Right renal pelvis (tissue), 4 donors: ENCODE measurements around the gene TSR3. TPM values are rescaled to one million over a fixed set of nuclear protein-coding genes. Genes with fewer than 3 reads are reported as not detected.

Experiments used
- DNase-seq, 4 donors: peaks; one replicate each; pipeline ENCODE4 v3.0.0-alpha.2; 2013; ENCODE audit warnings: low read depth in 4 of 4, low spot score in 3 of 4, missing footprints in 1 of 4
- polyA plus RNA-seq, 4 donors: library from polyadenylated mRNA; unstranded; fragments of 120-200 nt; gene quantifications; one replicate each; pipeline ENCODE4 v1.2.1, GENCODE V29; 2013; ENCODE audit not compliant: insufficient read length in 4 of 4

The TSR3 gene
- polyA plus RNA-seq, 4 donors = 37.9 to 62.9 (median 46.1) TPM

DNA sequence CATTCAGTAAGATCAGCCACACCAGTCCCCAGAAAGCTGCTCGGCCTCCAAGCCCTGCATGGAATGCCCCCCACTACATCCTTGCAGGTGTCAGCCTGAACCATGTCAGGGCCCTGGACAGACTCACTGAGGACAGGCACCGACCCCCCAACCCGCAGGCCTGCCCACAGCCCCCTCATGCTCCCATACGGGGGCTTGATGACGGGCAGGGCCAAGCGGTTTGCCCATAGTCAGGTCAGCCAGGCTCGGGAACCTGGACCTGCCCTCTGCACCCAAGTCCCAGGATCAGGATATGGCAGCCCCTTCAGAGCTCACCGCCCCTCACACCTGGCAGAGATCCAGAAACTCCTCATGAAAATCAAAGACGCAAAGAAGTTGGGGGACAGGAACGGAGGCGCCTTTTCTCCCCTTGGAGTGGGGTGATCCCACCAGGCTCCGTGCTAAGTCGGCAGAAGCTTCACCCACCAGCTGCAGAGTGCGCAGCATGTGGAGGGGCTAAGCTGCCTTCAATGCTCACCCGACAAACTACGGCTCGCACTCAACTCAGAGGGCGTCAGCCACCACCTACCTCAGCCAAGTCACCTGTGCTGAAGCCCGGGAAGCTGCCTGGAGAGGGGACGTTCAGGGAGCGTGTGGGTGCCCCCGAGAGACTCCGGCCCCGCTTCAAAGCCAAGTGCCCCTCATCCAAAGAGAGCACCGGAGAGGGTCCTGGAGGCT, 26.6 kb upstream of the TSR3 start:
- no peak for DNase-seq

DNA sequence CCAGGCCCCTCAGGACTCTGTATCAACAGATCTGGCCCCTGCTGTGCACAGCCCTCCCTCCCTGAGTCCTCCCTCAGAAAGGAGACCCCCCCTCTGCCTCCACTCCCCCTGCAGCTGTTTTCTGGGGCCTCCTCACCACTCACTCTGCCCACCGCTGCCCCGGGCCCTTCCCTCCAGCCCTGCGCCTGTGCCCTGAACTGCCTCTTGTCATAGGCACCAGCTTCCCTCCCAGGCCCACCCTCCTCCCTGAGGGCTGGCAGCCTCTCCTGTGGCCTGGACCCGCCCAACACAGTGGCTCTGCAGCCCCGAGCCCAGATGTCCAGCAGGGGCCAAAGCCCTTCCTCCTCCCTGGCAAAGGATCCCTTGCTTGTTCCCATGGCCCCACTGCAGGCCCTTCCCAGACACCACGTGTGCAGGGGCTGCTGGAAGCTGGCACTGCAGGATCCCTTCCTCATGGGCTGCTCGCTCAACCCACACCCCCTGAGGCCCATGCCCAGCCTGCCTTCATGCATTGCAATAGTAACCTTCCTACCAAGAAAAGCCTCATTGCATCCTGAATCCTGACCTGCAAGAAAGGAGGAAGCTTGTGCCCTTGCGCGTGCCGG, 25.8 kb upstream of the TSR3 start:
- no peak for DNase-seq

DNA sequence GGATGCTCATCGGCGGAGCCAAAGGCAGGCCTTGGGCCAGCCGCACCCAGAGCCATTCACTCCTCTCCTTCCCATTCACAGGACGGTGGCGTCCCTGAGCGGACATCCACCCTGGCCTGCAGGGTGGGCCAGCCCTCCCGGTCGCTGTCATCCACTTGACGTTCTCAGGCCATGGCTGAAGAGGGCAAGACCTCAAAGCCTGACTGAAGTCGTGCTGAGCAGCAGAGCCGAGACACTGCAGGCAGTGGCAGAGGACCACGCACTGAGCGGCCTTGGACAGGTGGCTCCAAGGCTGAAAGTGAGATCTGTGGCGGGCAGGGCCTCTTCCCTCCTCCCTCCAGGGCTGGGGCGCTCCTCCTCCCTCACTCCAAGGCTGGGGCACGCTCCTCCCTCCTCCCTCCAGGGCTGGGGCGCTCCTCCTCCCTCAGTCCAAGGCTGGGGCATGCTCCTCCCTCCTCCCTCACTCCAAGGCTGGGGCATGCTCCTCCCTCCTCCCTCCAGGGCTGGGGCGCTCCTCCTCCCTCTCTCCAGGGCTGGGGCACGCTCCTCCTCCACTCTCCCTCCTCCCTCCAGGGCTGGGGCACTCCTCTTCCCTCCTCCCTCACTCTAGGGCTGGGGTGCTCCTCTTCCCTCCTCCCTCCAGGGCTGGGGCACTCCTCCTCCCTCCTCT, 24.2 kb upstream of the TSR3 start:
- DNase-seq = no peak

DNA sequence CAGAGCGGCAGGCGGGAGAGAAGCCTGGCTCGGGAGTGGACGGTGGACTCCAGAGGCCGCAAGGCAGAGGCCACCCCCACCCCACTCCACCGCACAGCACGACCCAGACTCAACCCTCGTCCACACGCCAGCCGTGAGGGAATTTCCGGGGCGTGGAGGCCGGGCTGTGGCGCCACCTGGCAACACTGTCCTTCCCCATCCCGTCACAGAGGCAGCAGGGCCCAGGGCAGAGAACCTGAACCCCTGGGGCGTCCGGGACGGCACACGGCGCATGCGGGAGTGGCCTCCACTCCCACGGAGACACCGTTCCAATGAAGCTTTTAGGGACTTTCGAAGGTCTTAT, 23.6 kb upstream of the TSR3 start:
- DNase-seq = no peak

DNA sequence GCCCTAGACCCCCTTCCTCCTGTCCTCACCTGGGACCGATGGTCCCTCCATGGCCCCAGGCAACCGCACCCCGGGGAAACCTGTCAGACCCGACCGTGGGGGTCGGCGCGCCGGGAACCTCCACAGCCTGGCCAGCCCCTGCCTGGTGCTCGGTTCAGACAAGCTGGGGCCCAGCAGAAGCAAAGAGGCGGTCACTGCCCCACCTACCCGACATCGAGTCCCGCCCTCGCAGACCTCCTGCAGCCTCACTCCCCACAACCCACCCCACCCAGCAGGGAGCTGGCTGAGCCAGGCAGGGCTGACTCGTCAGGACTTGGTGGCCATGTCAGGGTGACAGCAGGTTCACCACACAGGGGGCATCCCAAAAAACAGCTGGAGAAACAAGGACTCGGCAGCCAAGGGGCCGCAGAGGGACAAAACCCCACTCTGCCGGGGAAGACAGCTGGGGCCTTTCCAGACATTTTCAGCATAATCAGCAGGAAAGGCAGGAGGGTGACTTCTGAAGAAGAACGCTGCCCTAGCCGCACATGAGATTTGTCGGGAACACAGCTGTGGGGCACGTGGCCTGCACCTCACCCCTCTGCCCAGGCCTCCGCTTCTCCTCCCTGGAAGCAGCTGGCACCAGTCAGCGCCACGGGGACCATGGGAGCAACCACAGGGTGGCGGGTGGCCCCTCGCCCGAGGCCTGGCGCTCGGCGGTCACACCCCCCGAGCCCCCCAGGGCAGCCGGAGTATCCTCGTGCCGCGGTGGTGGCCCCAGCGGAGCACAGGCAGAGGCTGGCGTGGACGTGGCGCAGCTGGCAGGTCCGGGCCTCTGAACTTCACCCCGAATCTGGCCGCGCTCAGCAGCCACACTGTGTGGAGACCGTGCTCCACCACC, 23.0 kb upstream of the TSR3 start:
- DNase-seq = no peak

DNA sequence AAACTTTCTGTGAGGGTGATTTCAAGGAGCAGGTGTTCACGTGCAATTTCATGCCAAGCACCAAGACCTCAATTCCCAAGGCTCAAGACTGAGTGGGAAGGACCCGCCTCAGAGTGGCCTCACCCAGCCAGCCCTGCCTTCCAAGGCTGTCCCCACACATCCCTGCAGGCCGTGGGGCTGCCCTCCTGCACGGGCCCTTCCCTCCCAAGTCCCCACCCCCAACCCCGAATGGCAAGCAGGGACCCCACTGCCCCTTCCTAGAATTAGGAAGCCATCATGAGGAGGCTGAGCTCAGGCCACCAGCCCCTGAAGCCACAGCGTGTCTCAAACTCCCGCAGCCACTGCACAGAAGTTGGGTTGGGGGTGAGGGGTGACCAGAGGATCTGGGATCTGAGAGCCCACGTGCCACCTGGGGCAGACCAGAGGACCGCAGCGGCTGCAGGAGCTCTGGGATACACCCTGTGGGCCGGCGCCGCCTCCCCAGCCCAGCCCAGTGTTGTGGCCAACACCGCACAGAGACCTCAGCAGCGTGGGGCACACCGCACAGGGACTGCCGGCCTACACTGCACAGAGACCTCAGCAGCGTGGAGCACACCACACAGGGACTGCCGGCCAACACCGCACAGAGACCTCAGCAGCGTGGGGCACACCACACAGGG, 20.7 kb upstream of the TSR3 start:
- no peak for DNase-seq

DNA sequence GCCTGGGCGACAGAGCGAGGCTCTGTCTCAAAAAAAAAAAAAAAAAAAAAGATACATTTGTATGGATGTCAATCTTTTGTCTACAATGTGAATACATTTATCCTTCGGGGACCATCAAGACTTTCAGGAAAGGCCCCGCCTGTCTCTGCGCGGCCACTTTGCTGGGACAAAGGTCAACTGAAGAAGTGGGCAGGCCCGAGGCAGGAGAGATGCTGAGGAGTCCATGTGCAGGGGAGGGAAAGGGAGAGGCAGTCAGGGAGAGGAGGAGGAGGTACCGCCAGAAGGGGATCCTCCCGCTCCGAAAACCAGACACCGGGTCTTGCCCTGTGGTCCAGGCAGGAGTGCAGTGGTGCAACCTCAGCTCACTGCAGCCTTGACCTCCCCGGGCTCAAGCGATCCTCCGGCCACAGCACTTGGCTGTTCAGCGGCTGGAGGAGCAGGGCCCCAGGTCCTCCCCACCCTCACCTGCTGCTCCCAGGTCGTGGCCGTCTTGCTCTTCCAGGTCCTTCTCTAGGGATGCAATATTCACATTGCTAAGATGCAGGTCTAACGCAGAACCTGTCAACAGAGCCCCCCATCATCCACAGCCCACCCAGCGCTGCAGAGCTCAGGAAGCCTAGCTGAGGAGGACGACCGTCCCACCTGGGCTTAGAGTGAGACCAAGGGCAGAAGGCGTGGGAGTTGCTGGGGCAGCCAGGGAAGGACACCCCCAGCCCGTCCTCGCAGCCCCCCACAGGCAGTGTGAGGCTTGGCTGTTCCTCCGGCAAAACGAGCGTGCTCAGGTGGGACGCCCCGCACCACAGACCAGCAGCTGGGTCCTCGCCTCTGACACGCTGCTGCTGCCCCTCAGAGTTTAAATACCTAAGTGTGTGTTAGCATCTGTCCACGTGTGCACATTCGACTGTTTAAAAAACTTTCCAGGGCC, 19.6 kb upstream of the TSR3 start:
- no peak for DNase-seq

DNA sequence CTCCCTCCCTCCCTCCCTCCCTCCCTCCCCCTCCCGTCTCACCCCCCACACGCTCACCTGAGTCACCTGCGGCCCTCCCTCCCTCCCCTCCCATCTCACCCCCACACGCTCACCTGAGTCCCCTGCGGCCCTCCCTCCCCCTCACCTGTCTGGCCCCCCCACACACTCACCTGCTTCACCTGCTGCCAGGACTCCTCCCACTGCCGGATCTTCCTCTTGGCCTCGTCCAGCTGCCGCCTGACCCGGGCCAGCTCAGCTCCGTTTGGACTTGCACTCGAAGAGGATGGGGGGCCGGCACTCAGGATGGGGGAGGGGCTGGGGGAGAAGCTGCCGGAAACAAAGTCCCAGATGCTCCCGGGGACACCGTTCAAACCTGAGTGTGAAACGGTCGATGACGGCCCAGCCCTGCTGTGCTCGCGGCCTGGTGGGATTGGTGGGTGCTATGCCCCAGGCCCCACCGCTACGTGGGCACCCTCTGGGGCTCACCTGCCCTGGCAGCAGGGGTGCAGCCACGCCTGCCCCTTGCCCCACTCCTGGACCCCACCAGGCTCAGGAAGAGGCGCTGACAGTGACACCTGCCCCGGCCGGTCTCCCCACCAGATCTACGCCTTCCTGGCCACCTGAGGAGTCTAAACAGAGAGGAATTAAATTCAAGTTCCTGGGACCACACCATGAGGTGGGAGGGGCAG, 16.0 kb upstream of the TSR3 start:
- DNase-seq = no peak

DNA sequence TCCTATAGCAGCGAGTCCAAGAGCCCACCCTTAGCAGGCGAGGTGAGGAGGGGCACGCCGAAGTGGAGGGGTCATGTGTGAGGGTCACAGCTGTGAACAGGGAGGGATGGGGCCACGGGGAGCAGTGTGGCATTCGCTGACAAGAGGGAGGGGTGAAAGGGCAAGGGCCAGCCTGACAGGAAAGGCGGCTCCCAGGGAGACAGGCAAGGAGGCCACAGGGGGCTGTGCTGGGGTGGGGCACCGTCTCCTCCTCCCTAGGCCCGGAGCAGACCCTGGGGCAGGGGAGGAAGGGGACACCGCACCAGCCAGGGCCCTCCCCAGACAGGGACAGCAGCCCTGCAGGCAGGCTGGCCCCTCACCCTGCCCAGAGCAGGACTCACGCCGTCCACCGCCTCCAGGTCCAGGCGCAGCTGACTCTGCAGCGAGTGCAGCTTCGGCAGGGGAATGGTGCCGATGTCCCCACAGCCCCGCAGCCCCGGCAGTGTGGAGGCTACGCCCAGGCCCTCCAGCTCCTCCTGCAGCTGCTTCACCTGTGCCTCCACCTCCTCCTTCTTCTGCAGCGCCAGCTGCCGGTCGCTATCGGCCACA, 15.1 kb upstream of the TSR3 start:
- no peak for DNase-seq

DNA sequence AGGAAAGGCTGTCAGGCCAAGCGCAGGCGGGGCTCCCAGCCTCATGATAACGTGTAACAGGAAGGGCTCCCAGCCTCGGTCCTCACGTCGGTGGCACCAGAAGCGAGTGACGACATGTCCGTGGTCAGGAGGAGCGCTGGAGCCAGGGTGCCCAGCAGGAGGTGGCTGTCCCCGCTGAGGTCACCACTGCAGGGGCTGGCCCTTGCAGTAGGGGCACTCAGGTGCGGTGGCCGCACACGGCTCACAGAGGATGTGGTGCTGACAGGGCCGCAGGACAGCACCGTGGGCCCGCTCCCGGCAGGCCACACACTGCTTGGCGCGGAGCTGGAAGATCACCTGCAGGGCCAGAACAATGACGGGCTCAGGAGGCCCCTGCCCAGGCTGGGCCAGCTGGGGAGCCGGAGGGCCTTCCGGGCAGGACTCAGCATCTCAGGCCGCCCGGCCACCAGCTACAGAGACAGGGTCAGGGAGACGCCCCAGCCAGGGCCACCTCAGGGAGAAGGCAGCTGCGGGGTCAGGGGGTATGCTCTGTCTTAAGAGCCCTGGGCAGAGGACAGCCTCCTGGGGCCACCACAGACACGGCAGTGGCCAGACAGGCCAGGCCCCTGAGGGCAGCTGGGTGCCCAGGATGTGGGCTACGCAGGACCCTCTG, 14.5 kb upstream of the TSR3 start:
- DNase-seq = no peak

DNA sequence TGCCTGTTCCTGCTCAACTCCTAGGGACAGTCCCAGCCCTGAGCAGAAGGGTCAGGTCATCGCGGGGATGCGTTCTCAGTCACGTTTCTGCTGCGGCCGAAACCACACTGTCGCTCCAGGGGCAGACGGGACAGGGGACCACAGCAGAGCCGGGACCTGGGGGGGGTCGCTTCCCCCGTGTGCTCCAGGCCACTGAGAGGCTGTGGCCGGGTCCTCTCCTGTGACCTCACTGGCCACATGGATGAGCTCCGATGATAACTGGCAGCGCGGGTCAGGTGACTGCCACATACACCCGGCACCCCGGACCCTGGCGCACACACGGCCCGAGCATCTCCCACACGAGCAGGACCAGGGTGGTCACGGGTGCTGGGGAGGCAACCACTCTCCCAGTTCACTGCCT, 12.8 kb upstream of the TSR3 start:
- no peak for DNase-seq

DNA sequence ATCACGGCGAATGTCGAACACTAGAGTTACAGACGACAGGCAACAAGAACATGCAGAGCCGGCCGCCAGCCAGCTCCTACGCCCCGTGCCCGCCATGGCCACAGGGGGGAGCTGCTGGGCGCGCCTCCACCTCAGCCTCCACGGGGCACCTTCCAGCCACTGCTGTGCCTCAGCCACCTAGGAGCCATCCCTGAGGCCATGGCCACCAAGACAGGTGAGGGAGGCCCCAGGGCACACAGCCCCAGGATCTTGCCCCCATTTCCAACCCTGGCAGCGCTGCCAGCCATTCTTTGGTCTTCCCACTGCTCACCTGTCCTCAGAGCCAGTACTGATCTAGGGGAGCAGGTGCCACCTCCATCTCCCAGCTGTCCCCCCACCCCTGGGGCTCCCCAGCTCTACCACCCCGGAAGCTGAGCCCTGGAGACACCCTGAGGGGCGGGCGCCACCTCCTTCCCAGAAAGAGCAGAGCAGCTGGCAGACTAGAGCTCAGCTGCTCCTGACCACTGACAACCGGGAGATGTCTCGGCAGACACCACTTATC, 11.9 kb upstream of the TSR3 start:
- DNase-seq = no peak

DNA sequence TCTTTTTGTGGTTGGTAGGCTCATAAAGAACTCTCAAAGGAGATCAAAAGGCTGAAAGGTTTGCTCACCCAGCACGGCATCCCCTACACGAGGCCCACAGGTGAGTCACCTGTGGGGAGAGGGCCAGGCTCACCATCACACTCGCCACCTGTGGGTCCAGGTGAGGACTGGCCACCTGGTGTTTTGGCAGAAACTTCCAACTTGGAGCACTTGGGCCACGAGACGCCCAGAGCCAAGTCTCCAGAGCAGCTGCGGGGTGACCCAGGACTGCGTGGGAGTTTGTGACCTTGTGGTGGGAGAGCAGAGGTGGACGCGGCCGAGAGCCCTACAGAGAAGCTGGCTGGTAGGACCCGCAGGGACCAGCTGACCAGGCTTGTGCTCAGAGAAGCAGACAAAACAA, 11.1 kb upstream of the TSR3 start:
- DNase-seq = no peak

DNA sequence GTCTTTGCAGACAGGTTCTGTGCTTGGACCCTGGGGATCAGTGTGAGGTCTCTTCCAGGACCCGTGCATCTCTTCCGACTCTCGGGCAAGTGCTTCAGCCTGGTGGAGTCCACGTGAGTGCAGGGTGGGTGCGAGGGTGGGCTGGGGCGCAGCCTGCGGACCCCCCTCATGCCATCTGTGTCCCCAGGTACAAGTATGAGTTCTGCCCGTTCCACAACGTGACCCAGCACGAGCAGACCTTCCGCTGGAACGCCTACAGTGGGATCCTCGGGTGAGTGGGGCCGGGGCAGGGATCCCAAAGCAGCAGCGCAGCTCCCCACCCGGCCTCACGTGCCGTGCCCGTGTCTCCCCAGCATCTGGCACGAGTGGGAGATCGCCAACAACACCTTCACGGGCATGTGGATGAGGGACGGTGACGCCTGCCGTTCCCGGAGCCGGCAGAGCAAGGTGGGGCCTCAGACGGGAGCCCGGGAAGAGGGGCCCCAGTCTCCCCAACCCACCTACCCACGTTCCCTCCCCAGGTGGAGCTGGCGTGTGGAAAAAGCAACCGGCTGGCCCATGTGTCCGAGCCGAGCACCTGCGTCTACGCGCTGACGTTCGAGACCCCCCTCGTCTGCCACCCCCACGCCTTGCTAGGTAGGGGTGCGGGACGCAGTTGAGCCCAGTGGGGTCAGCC, 10.1 kb upstream of the TSR3 start:
- DNase-seq = no peak

DNA sequence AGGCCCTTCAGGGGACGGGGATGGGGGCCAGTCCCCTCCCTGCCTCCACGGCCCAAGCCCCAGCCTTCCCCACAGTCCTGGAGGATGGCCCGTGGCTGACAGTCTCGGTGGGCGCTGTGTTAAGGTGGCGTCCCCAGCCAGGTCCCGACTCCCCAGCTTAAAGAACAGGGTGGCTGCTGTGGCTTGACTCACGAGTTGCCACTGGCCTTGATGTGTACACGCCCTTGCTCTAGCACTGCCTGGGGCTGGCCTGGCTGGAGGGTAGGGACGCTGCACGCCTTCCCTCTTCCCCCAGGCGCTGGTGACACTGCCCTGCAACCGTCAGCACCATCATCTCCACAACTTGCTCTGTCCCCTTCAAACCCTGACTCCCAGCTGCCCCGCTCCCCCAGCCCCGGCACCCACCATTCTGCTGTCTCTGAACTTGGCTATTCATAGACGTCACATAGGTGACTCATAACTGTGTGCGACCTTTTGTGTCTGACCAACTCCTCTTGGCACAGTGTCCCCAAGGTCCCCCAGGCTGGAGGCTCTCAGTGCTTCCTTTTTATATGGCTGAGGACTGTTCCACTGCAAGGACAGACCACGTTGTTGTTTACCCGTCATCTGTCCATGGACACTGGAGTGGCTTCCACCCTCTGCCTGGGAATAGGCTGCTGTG, 6.4 kb upstream of the TSR3 start:
- DNase-seq = no peak

DNA sequence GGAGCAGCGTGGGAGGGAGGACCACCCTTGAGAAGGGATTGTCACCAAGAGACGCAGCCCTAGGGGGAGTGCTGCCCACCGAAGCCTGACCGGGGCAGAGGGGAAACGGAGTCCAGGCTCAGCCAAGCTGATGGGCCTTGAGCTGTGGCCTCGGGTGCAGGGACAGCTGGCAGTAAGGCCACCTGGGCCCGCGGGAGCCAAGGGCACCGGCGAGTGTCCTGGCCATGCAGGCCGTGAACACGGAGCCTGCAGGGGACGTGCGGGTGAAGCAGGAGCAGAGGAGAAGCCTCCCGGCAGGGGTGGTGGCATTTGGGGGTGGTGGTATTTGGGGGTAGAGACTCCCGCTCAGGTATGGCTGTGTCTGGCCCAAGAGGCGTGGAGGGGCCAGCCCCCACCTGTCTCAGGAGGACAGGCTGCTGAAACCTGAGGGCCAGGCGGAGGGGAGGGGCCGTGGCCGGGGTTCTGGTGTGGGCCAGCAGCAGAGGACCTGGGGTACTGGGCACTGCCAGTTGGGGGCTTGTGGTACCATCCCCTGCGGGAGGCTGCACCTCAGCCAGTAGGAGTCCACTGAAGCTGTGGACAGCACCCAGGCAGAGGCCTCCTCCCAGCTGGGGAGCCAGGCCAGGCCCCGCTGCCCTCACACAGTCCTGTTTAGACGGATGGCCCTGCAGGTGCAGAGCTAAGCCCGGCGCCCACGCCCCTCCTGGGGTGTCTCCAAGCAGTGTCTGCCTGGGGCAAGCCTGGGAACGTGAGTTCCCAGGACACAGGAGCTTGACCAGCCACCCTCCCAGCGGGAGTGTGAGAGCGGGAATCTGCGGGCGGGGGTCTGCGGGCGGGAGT, 4.6 kb upstream of the TSR3 start:
- no peak for DNase-seq
